ENCODE measurements around the gene LST1.

DNA sequence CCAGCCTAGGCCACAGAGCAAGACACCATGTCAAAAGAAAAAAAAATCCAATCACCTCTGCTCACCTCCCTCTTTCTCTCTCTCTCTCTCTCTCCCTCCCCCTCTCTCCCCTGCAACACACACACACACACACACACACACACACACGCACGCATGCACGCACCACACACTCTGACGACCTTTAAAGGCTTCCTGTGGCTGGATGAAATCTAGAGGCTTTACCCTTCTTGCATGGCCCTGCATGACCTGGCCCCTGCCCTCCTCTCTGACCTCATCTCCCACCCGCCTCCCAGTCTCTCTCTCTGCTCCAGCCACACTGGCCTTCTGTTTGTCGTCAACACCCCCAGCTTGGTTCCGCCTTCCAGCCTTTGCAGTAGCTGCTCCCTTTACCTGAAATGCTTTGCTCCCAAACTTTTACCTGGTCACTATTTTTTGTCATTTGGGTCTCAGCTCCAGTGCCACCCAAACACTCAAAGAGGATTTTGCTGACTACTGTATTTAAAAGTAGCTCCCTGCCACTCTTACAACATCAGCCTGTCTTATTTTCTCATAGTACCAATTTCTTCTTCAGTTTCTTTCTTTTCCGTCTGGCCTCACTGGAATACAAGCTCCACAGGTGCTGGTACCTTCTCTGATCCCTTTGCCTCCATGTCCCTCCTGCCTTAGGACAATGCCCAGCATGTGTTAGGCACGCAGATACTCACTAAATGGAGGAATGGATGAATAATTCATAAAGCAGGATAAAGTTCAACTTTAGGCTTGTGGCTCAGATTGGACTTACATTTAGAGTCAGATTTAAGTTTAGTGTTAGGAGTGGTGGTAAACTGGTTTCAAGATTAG is 18.3 kb upstream of the LST1 start:
- TF ChIP-seq CTCF (IDR thresholded peaks at IDR 0.05) (no peak), EZH2 (IDR thresholded peaks at IDR 0.05; ENCODE audit: borderline replicate concordance, insufficient read depth, low read depth, low read length, poor library complexity, severe bottlenecking) (no peak)

All from B cell (primary cell).